Activated CD8-positive, alpha-beta memory T cell treated with anti-CD3 and anti-CD28 coated beads for 4 hours (primary cell): ENCODE data around the gene MAD1L1.

Experiments used
- DNase-seq, 2 donors: peaks; one replicate each; pipeline ENCODE4 v3.0.0-alpha.2; 2020; ENCODE audit warnings: low read depth in 2 of 2

The MAD1L1 gene

GRCh38 chr7:2158331-2159175 lies 74.2 kb downstream of the MAD1L1 start:
- no peak for DNase-seq

DNA sequence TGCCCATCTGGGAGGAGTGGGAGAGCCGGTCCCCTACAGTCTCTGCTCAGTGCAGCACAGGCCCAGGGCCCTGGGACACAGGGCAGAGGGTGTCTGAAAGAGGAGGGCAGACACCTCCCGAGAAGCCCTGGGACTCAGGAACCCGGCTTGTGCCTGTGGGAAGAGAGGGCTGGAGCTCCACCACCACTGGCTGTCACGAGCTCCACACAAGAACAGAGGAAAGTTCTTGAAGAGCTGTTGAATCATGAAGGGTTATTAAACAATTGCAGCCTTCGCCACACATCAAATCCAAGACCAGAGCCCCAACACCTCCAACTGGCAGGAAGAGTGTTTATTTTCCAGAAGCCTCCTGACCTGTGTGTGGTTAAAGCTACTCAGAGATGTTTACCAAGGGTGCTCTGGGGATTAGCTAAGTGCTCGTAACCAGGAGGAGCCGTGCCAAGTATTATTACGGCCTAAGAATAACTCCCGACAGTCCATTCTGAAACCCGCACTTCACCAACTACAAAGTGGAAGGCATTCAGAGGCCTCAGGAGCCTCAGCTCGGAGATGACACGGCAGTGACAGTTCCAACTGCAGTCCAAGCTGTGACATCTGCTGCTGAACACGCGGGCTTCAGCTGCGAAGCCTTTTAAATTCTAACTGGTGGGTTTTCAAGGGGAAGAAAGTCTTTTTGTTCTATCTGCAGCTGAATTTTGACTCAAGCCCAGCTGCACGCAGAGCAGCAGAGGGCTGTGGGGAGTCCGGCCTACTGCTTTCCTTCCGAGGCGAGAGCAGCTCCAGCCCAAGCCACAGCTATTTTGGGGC lies 75.1 kb downstream of the MAD1L1 start:
- DNase-seq: no peak

DNA sequence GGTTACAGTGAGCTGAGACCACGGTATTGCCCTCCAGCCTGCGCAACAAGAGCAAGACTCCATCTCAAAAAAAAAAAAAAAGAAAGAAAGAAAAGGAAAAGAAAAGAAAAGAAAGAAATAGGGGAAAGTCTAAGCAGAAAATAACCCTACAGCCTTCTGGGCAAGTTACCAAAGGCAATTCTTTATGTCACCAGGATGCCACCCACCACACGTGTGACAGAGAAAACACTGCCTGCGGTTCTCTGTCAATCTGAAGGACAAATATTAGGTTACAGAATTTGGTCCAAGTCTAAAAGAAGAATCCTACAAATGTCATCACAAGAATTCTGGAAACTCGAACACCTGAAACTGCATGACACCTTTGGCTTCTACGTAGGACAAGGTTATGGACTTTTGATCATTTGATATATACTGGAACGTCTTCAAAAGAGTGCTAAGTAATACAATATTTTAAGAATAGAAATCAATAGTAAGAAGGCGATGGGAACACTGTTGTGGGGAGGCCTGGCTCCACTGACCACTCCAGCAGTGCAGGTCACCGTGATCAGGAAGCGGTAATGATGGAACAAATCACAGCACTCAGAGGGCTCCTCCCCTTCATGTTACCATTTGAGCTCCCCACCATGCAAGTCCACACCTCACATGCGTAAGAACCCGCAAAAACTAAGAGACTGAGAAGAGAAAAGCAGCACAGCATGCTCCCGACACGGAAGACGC lies 75.8 kb downstream of the MAD1L1 start:
- no peak for DNase-seq

DNA sequence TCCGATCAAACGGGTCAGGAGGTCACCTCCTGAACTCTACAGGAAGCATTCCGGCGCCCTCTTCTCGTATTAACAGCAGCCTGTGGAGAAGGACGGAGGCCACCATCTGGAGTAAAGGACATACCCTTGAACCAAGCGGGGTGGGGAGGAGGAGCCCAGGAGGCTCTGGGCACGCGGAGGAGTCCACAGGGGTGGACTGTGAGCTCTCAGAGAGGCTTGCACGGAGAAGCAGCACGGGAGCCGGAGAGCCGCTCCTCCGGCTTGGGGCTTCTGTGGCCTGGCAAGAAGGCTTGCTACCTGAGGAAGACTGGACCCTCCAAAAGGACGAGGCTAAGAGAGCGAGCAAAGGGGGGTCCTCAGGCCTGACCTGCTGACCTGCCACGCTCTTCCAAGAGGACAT lies 77.9 kb downstream of the MAD1L1 start:
- no peak for DNase-seq

DNA sequence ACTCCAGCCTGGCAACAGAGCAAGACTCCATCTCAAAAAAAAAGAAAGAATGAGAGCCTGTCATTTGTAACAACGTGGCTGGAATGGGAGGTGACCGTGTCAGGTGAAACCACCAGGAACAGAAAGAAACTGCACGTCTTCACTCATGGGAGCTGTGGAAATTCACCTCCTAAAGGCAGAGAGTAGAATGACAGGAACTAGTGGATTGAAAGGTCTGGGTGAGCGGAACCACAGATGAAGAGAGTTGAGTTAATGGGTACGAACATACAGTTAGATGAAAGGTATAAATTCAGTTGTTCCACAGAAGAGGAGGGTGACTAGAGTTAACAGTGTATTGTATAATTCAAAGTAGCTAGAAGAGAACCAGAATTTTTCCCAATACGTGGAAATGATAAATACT lies 78.6 kb downstream of the MAD1L1 start:
- DNase-seq: no peak

DNA sequence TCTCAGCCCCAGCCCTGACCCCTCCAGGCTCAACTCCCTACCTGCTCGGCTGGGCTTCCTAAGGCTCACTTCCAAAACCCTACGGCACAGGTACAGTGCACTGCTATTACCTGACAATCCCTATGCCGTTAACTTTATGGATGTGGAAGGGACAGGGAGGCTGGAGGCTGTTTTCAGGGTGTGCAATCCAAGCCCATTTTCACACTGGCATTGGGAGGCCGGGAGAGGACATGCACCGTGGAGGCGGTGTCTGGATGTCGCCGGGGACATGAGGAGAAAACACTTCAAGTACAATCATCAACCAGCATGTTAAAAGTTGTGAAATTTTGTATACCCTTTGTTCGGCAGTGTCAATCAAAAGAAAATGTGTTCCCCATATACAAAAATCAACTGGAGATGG lies 80.1 kb downstream of the MAD1L1 start:
- DNase-seq: no peak

DNA sequence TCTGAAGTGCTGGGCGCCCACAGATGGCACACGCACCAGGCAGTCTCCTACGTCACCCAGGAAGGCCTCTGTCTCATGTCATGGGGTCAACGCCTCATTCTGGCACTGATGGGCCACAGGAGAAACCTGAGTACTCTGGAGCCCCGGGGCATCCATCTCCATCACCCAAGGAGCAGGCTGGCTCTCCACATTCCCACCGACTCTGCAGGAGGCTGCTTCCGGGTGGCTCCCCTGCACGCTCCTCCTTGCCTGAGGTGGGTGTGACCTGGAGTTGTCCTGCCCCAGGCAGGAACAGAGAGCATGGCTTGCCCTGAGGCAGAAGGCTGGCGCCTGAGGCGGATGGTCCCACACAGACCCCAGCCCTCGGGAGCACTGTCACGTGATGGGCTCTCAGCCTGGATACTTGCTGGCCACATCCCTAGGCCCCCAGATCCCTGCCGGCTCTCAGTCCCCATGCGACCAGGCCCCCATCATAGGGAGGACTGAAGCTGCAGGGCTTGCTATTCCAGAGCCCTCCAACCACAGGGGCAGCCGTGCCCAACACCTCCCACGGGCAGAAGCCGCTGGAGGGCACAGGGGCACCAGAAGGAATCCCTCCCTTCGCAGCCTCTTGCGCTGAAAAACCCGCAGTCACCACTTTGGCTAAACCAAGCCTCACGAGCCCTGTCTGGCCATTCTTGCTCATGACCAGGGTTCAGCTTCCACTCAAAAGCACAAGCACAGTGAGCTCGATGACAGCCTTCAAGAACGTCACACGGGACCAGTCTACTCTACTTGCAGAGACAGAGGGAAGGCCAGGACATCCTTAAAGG lies 80.7 kb downstream of the MAD1L1 start:
- DNase-seq: no peak

GRCh38 chr7:2151237-2151636 lies 81.5 kb downstream of the MAD1L1 start:
- no peak for DNase-seq

- DNase-seq: no peak
Observed at GRCh38 chr7:2150445-2150815, 82.3 kb downstream of the MAD1L1 start.

GRCh38 chr7:2149672-2150444 lies 82.9 kb downstream of the MAD1L1 start:
- no peak for DNase-seq

DNA sequence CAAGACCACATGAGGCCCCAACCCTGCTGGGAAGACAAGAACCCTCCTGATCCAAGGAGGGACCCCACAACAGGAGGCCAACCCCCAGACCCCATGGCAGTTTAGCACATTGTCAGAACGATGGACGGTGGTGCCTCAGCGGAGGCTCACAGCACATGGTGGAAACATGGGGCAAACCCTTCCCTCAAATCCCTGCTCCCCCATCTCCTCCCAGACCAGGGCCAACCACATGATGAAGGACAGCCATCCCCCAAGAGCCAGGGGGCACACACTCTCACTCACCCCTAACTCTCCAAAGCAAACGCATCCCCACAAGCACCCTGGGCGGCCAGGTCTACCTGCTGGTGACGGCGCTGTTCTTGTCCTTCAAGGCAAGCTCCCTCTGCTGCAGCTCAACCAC lies 83.9 kb downstream of the MAD1L1 start:
- DNase-seq: no peak

GRCh38 chr7:2148189-2148588 lies 84.6 kb downstream of the MAD1L1 start:
- DNase-seq: no peak

- DNase-seq: no peak
Observed at GRCh38 chr7:2146676-2147472, 85.9 kb downstream of the MAD1L1 start.

GRCh38 chr7:2145835-2146580 lies 86.7 kb downstream of the MAD1L1 start:
- DNase-seq: no peak

DNA sequence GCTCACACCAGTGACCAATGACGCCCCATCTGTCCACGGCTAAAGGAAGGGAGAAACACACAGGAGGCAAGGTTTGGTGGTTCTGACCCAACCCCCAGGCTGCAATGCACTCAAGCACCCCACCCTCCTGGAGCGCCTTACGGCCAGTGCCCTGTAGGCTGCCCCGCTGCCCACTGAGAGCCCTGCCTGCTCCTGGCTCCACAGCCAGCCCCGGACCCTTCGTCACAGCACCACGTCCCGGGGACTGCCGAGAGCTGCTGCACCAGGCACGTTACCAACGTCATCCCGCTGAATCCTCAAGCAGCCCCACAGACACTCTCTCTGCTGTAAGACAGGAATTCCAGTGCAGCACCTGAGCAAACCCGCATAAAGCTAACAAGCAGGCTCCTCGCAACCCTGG lies 87.8 kb downstream of the MAD1L1 start:
- DNase-seq: no peak

DNA sequence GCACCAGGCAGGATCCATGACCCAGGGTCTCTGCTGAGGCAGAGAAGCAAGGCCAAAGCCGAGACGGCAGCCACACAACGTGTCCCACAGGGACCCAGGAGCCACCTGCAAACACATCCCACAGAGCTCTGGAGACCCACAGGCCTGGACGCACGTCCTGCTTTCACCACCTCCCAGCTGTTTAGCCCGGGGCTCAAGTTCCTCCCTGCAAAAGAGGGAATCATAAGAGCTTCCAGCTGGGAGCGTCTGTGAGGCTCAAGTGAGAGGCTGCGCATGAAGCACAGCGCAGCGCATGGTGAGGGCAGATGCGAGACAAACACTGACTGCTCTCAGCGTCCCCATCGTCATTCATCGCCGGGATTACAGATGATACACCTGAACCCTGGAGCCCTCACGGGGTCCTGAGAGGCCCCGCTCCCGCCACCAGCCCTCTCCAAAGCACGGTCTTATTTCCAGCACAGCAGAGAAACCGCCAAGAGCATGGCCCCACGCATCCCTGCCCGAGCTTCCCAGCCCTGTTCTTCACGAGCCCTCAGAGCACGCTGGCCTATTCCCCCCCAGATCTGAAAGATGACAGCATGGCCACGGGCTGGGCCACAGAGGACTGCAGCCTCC lies 88.7 kb downstream of the MAD1L1 start:
- no peak for DNase-seq

- DNase-seq: no peak
Observed at GRCh38 chr7:2143450-2143849, 89.3 kb downstream of the MAD1L1 start.

- DNase-seq: no peak
Observed at GRCh38 chr7:2142386-2142785, 90.4 kb downstream of the MAD1L1 start.

- DNase-seq: no peak
Observed at GRCh38 chr7:2141651-2142050, 91.1 kb downstream of the MAD1L1 start.
